ENCODE results near the gene IGSF21. TPM values are rescaled to one million over a fixed set of nuclear protein-coding genes. Genes with fewer than 3 reads are reported as not detected.
A peak's percentile ranks its signal among the peaks of the same experiment; 100 is the strongest.
"Not testable (repeated sequence)": the region's sequence is repeated elsewhere in the genome, so short reads cannot be mapped to it uniquely, and the experiment has no call there.

The IGSF21 gene
- polyA plus RNA-seq, 6 donors from 2014 or later: not detected

DNA sequence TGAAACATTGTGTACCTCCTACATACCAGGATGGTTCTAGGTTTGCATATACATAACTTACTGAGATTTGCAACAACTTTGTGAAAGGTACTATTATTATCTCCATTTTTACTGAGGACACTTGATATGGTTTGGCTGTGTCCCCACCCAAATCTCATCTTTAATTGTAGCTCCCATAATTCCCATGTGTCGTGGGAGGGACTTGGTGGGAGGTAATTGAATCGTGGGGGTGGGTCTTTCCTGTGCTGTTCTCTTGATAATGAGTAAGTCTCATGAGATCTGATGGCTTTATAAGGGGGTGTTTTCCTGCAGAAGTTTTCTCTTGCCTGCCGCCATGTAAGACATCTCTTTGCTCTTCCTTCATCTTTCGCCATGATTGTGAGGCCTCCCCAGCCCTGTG, 40.1 kb downstream of the IGSF21 start:
- Mint-ChIP-seq H3K27me3 (peaks cover 8 to 14% (median 11%) of the 10 kb centered on the region in 3 donors), H3K4me3 (no peak overlapping the region), H3K27ac (no peak overlapping the region), H3K9me3 (peaks cover 0 to 3% (median 0%) of the 10 kb centered on the region in 7 donors), H3K36me3 (no peaks in the 10 kb centered on the region), H3K4me1 (no peaks in the 10 kb centered on the region)
- no peak for ATAC-seq (ENCODE audit: low read depth in 2 of 2)
- no peak for DNase-seq

DNA sequence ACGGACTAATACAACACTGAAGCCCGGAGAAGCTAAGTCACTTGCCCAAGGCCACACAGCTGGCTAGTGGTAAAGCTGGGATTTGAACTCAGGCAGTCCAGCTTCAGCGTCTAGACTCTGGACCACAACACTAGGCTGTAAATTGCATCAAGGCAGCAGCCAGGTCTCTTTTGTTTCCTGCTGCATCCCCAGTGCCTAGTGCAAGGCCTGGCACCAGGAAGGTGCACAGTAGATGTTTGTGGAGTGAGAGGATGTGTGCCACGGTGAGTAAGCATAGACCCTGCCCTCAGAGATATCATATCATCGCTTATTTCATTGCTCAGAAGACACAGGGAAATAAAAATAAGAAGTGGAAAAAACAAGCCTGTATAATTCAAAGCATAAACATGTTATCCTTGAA, 40.9 kb downstream of the IGSF21 start:
- Mint-ChIP-seq H3K36me3 (no peaks in the 10 kb centered on the region), H3K27ac (no peak overlapping the region), H3K9me3 (peaks cover 0 to 3% (median 0%) of the 10 kb centered on the region in 7 donors), H3K27me3 (peaks cover 6 to 11% (median 9%) of the 10 kb centered on the region in 3 donors), H3K4me1 (no peaks in the 10 kb centered on the region), H3K4me3 (no peak overlapping the region)
- ATAC-seq (ENCODE audit: low read depth in 2 of 2): no peak
- no peak for DNase-seq

DNA sequence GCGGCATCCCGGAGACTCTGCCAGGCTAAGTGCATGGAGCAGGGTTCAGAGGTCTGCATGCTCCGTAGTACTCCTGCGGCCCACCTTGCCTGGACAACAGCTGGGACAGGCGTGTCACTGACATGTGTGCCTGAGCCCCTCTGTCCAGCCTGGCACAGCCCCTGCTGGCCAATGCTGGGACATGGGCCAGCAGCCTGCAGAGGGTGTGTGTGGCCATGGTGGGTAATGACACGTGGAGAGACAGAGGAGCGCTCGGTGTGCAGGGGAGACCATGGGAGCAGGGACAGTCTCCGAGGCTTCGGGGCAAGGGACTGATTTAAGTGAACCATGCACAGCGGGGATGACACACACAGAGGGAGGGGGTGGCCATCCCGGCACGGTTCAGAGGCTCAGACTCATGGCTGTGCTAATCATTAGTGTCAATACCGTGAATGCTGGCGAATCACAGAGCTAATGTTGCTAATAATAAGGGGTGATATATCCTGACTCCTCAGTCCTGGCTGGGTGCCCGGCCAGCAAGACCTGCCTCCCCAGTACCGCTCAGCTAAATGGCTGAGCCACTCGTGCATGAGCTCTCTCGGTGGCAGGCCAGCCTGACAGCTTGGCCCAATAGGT, 41.5 kb downstream of the IGSF21 start:
- Mint-ChIP-seq H3K4me1 (no peaks in the 10 kb centered on the region), H3K4me3 (no peak overlapping the region), H3K9me3 (peaks cover 0 to 3% (median 0%) of the 10 kb centered on the region in 7 donors), H3K27ac (no peak overlapping the region), H3K27me3 (peaks cover 5 to 11% (median 7%) of the 10 kb centered on the region in 3 donors), H3K36me3 (no peaks in the 10 kb centered on the region)
- no peak for DNase-seq
- no peak for ATAC-seq (ENCODE audit: low read depth in 2 of 2)

DNA sequence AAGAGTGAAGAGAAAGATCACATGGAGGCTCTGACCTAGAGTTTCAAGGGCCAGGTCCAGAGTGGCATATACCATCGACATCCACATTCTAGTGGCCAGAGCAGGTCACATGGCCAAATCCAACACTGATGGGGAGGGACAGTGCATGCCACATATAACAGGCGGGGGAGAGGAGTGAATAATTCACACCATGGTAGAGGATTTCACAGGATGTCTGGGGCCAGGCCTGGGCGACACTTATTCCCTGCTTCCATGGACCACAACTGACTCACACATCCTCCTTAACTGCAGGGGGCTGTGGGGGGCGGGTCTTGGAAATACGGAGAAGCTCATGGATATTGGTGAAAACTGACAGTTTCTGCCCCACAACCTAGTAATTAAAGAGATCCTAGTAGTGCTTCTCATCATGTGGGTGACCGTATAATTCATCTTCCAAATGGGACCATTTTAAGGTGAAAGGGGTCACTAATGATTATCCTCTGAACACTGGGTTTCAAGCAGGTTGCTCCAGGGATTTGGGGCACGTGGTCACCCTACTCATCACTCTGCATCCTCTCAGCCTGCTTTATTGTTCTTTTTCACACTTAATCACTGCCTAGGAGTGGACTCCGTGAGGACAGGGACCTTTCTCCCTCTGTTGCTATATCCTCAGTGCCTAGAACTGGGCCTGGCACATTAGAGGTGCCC, 44.0 kb downstream of the IGSF21 start:
- H3K36me3 Mint-ChIP-seq: no peaks in the 10 kb centered on the region
- ATAC-seq (ENCODE audit: low read depth in 2 of 2) (no peak), DNase-seq (no peak)
- no peaks in the 10 kb centered on the region for H3K4me1 Mint-ChIP-seq
- peaks cover 0 to 5% (median 0%) of the 10 kb centered on the region in 7 donors for H3K9me3 Mint-ChIP-seq
- H3K27me3 Mint-ChIP-seq: peaks cover 5 to 11% (median 7%) of the 10 kb centered on the region in 3 donors
- H3K27ac Mint-ChIP-seq: no peak overlapping the region
- no peak overlapping the region for H3K4me3 Mint-ChIP-seq

DNA sequence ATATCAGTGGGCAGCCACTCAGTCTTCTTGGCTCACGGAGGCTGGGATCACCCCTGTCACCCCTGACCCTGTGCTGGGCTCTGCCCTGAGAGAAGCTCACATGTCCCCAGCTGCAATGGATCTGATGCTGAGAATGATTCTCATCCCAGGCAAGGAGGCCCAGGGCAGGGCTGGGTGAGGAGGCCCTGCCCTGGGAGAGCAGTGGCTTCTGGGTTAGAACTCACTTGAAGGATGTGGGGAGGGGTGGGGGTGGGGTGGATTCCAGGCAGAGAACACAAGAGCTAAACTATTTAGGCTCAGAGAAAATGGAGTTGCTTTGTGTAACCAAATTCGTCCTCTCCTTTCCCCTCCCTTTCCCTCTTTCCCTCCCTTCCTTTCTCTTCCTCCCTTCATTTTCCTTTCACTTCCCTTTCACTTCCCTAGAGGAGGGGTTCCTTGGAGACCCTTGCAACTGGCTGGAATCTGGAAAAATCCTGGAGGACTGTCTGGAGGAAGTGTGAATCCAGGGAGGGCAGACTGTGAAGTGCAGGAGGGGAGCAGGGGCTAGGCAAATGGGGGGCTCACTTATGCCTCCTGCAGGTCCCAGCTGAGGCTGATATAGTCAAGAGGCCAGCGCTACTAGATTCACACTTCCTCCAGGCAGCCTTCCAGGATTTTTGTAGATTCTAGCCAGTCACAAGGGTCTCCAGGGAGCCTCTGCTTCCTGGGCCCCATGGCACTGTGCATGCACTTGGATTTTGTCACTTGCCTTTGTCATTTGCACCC, 47.0 kb downstream of the IGSF21 start:
- peaks cover 0 to 12% (median 2%) of the 10 kb centered on the region in 7 donors for H3K9me3 Mint-ChIP-seq

DNA sequence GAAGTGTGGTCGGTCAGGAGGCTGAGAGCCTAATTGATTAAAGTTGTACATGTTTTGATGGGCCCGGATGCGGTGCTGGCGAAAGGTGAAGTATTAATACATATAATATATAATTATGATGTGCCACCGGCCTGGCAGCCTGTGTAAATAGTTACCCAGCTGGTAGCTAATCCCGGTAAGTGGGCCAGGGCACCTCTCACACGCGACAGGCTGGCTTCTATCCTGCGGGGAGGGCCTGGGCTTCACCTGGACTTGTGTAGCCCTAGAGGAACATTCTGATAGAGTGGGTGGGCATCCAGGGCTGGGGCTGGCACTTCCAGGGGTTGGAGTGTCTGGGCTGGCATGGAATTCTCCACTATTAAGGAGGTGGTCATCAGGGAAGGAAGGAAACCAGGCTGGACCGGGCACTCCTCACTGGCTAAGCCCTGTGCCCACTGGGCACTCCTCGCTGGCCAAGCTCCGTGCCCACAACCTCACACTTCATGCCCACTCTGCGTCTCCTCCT, 48.3 kb downstream of the IGSF21 start:
- peaks cover 0 to 19% (median 0%) of the 10 kb centered on the region in 3 donors for H3K27me3 Mint-ChIP-seq
- no peaks in the 10 kb centered on the region for H3K36me3 Mint-ChIP-seq
- no peaks in the 10 kb centered on the region for H3K4me1 Mint-ChIP-seq
- no peak overlapping the region for H3K4me3 Mint-ChIP-seq
- DNase-seq (no peak), ATAC-seq (ENCODE audit: low read depth in 2 of 2) (no peak)
- no peak overlapping the region for H3K27ac Mint-ChIP-seq
- peaks cover 0 to 14% (median 2%) of the 10 kb centered on the region in 7 donors for H3K9me3 Mint-ChIP-seq

More for the DNA sequence above, 47.0 kb downstream of the IGSF21 start:
- no peaks in the 10 kb centered on the region for H3K36me3 Mint-ChIP-seq
- peaks cover 0 to 19% (median 0%) of the 10 kb centered on the region in 3 donors for H3K27me3 Mint-ChIP-seq
- no peak overlapping the region for H3K4me3 Mint-ChIP-seq
- H3K27ac Mint-ChIP-seq: no peak overlapping the region
- DNase-seq: no peak
- no peak for ATAC-seq (ENCODE audit: low read depth in 2 of 2)
- H3K4me1 Mint-ChIP-seq: no peaks in the 10 kb centered on the region

DNA sequence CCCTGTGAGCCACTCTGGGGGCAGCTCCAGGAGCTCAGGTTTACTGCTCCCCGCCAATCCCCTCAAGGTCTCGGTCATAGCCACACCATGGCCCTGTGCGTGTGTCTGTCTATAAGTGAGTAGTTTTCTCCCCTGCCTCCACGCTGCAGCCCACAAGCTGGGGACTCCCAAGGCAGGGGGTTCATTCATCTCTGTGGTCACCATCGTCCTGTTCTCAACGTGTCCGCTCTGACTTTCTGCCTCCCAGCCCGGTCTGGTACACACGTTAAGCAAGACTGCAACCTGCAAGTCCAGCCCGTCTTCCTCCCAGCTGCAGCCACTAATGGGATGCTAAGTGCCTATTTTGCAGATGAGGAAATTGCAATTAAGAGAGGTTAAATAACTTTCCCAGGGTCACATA, 49.8 kb downstream of the IGSF21 start:
- no peaks in the 10 kb centered on the region for H3K4me1 Mint-ChIP-seq
- DNase-seq: no peak
- no peaks in the 10 kb centered on the region for H3K36me3 Mint-ChIP-seq
- H3K9me3 Mint-ChIP-seq: peaks cover 0 to 10% (median 0%) of the 10 kb centered on the region in 7 donors
- peaks cover 0 to 19% (median 0%) of the 10 kb centered on the region in 3 donors for H3K27me3 Mint-ChIP-seq
- H3K27ac Mint-ChIP-seq: no peak overlapping the region
- H3K4me3 Mint-ChIP-seq: no peak overlapping the region
- no peak for ATAC-seq (ENCODE audit: low read depth in 2 of 2)

DNA sequence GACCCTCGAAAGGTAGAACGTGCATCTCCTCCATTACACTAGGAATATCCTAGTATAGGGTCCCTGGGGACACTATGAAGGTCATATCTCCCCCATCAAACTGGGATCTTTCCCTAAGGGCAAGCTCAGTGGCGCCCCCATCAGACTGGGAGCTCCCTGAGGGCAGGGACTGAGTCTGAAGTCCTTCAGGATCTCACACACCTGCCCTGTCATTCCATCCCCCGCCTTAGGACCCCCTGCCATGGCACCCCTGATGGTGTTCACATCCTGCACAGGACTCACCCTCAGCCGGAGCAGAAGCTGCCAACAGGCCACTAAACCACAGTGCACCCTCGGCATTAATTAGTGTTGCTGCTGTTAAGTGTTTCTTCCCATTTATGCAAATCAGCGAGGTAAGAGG, 50.4 kb downstream of the IGSF21 start:
- H3K27me3 Mint-ChIP-seq: peaks cover 2 to 25% (median 4%) of the 10 kb centered on the region in 3 donors
- no peak for ATAC-seq (ENCODE audit: low read depth in 2 of 2)
- no peak overlapping the region for H3K27ac Mint-ChIP-seq
- H3K36me3 Mint-ChIP-seq: no peaks in the 10 kb centered on the region
- DNase-seq: no peak
- peaks cover 0 to 10% (median 0%) of the 10 kb centered on the region in 7 donors for H3K9me3 Mint-ChIP-seq
- no peak overlapping the region for H3K4me3 Mint-ChIP-seq
- H3K4me1 Mint-ChIP-seq: no peaks in the 10 kb centered on the region

DNA sequence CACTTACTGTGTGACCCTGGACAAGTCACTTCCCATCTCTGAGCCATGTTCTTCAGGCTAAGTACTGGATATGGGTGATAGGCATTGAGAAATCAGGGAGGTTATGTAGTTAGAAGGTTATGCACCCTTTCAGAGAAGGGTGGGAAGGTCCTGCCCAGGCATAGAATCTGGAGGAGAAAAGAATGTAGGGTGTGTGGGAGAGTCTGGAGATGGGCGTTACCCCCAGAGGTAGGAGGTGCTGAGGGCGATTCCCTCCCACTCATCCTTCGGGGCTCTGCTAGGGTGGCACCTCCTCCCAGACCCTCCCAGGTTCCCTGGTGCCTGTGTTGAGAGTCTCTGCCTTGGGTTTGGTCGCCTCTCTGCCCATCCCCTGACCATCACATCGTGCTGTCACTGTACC, 51.1 kb downstream of the IGSF21 start:
- no peaks in the 10 kb centered on the region for H3K36me3 Mint-ChIP-seq
- ATAC-seq (ENCODE audit: low read depth in 2 of 2) (no peak), DNase-seq (no peak)
- peaks cover 6 to 31% (median 7%) of the 10 kb centered on the region in 3 donors for H3K27me3 Mint-ChIP-seq
- H3K4me1 Mint-ChIP-seq: no peaks in the 10 kb centered on the region
- no peak overlapping the region for H3K4me3 Mint-ChIP-seq
- peaks cover 0 to 10% (median 0%) of the 10 kb centered on the region in 7 donors for H3K9me3 Mint-ChIP-seq
- H3K27ac Mint-ChIP-seq: no peak overlapping the region

DNA sequence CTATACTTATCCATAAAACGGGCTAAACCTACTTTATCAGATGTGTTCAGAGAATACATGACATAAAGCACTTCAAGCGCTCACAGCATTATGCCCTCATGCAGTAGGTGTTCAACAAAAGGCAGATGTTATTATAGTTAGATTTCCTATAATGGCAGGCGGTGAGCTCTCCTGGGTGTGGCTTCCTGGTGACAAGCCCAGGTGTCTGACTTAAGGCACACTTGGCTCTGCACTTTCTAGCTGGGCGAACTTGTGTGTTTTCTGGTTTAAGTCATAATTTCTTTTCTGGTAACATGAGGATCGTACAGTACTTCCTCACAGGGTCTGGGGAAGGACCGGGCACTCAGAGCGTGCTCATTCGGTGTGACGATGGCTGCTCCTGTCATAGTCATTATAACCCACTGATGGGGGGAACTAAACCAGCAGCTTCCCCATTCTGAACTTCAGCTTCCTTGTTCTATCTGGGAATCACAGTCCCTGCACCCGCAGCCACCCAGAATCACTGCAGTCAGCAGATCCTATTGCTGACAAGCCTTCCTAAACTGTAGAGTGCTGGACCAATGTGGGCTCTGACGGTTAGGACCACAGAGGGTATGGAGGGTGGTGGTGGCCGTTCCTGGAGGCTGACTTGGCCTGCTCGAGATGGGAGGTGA, 52.8 kb downstream of the IGSF21 start:
- H3K27ac Mint-ChIP-seq: peak overlapping the region in 1 of 6 donors; percentile 39
- no peak for DNase-seq
- H3K36me3 Mint-ChIP-seq: no peaks in the 10 kb centered on the region
- peaks cover 0 to 8% (median 0%) of the 10 kb centered on the region in 7 donors for H3K9me3 Mint-ChIP-seq
- peaks cover 6 to 31% (median 11%) of the 10 kb centered on the region in 3 donors for H3K27me3 Mint-ChIP-seq
- no peak for ATAC-seq (ENCODE audit: low read depth in 2 of 2)
- no peaks in the 10 kb centered on the region for H3K4me1 Mint-ChIP-seq
- no peak overlapping the region for H3K4me3 Mint-ChIP-seq

DNA sequence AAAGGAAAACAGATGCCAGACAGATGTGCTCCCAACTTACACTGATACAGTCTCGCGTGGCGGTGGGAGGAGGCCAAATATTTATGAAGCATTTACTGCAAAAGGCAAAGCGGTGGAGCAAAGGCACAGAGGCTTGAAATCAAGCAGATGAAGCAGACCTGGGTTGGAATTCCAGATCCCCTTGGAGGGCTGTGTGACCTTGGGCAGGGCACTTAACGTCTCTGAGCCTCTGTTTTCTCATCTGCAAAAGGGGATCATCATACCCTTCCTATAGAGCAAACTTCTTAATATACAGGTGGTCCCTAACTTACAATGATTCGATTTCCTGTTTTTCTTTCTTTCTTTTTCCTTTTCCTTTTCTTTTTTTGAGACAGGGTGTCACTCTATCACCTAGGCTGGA, 54.1 kb downstream of the IGSF21 start:
- Mint-ChIP-seq H3K27me3 (peaks cover 6 to 31% (median 11%) of the 10 kb centered on the region in 3 donors), H3K9me3 (peaks cover 0 to 8% (median 0%) of the 10 kb centered on the region in 7 donors), H3K36me3 (no peaks in the 10 kb centered on the region), H3K27ac (no peak overlapping the region), H3K4me1 (no peaks in the 10 kb centered on the region), H3K4me3 (no peak overlapping the region)
- DNase-seq (no peak), ATAC-seq (ENCODE audit: low read depth in 2 of 2) (no peak)

DNA sequence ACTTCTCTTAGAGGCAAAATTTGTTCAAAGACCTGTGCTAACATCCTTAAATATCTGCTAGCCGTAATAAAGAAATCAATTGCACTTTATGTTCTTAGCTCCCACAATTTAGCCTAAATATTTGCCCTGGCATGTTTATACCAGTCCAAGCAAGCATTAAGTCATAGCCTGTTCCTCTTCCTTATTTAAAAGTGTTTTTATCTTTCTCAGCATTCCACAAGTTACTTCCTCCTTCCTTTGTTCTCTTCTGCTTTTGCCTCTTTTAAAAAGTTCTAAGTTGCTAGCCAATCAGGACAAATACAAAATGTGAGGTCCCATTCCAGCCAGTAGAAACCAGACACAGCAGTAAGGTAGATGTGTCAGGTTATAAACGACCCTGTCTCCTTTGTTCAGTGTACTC, 58.0 kb downstream of the IGSF21 start:
- not testable (repeated sequence) for ATAC-seq (ENCODE audit: low read depth in 2 of 2); H3K36me3 Mint-ChIP-seq; H3K4me3 Mint-ChIP-seq; H3K9me3 Mint-ChIP-seq; H3K4me1 Mint-ChIP-seq; DNase-seq; H3K27ac Mint-ChIP-seq
- H3K27me3 Mint-ChIP-seq: peaks cover 11 to 23% (median 15%) of the 10 kb centered on the region in 3 donors

DNA sequence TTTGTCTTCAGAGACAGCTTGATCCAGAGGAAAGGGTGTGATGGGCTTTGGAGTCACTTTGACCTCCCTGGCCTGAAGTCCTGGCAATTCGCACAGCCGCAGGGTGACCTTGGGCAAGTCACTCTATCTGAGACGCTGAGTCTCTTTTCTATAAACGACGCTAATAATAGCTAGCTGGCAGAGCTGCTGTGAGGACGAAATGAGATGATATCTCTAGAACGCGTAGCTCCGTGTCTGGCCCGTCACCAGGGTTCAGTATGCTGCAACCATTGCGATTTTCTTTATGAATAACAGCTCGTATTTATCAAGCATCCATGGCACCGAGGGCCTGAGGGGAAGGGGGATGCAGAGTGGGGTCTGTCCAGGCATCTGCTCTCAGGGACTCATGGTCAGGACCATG, 58.7 kb downstream of the IGSF21 start:
- Mint-ChIP-seq H3K9me3 (peaks cover 0 to 4% (median 0%) of the 10 kb centered on the region in 7 donors), H3K36me3 (no peaks in the 10 kb centered on the region), H3K27ac (no peak overlapping the region), H3K4me3 (no peak overlapping the region), H3K4me1 (no peaks in the 10 kb centered on the region), H3K27me3 (peaks cover 11 to 28% (median 19%) of the 10 kb centered on the region in 3 donors)
- DNase-seq: no peak
- no peak for ATAC-seq (ENCODE audit: low read depth in 2 of 2)
